Calu3 (cell line): ENCODE data around the gene STX4. TPM values are rescaled to one million over a fixed set of nuclear protein-coding genes. Genes with fewer than 3 reads are reported as not detected.

Experiments used
- BruUV-seq: library from RNA; stranded (reverse); fragments of 400-500 nt; replicated peaks from 2 replicates; lab custom pipeline; 2021; lab: Mats Ljungman, UMichigan
- CTCF ChIA-PET: fragments of 300-600 bp; sonication (Branson Sonifier 250); formaldehyde crosslinking; loops from one replicate; lab custom pipeline; 2022; ENCODE audit warnings: antibody characterized with exemption; lab: Charles Lee
- DNase-seq: peaks from one replicate; pipeline ENCODE4 v3.0.0; 2022
- H3K27ac Mint-ChIP-seq: one replicate; pipeline ENCODE4 v1.8.0; 2022; ENCODE audit warnings: mixed read lengths; ENCODE audit not compliant: unreplicated experiment
- H3K27me3 Mint-ChIP-seq: one replicate; pipeline ENCODE4 v1.8.0; 2022; ENCODE audit warnings: mixed read lengths; ENCODE audit not compliant: unreplicated experiment
- H3K36me3 Mint-ChIP-seq: one replicate; pipeline ENCODE4 v1.8.0; 2022; ENCODE audit warnings: mild to moderate bottlenecking, moderate library complexity, mixed read lengths; ENCODE audit not compliant: insufficient read depth, unreplicated experiment
- H3K4me1 Mint-ChIP-seq: one replicate; pipeline ENCODE4 v1.8.0; 2022; ENCODE audit warnings: mild to moderate bottlenecking, low read depth, mixed read lengths; ENCODE audit not compliant: unreplicated experiment
- H3K4me3 Mint-ChIP-seq: one replicate; pipeline ENCODE4 v1.8.0; 2022; ENCODE audit warnings: mild to moderate bottlenecking, low read depth, moderate library complexity, mixed read lengths; ENCODE audit not compliant: unreplicated experiment
- H3K9me3 Mint-ChIP-seq: one replicate; pipeline ENCODE4 v1.8.0; 2022; ENCODE audit warnings: low read depth, mixed read lengths; ENCODE audit not compliant: unreplicated experiment
- CTCF ChIP-seq: fragments of 200-600 bp; IDR thresholded peaks from one replicate; pipeline ENCODE4 v1.8.0; 2022; ENCODE audit warnings: antibody characterized with exemption; ENCODE audit not compliant: unreplicated experiment
- intact Hi-C: fragments of 100-400 bp; cut with micrococcal nuclease; formaldehyde crosslinking; loops from one replicate; pipeline ENCODE4 v1.10.0; 2022; ENCODE audit not compliant: unreplicated experiment
- total RNA-seq: library from RNA; stranded (reverse); gene quantifications from 2 replicates; pipeline ENCODE4 v1.2.3, GENCODE V29; 2022

The STX4 gene
- total RNA-seq, 1 experiment from 2014 or later, result 100 TPM

DNA sequence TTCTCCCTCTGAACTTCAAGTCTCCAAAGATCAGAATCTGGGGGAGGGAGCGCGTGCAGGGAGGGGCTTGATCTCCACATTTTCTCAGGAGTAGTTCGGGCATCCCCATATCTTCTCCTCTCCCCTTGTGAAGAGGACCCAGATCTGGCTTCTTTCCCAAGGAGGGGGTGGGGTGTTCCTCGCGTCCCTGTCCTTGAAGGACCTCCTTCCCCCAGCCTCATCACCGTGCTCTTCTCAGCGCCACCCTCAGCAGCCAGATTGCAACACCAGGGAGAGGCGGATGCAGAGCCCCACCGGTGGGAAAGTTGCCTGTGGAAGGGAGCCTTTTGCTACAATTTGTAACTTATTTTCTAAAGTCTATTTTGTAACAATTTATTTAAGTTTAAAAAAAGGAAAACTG, 49.7 kb downstream of the STX4 start:
- Mint-ChIP-seq H3K4me3 (no peak overlapping the region), H3K27ac (no peak overlapping the region), H3K9me3 (no peaks in the 10 kb centered on the region), H3K27me3 (no peaks in the 10 kb centered on the region), H3K36me3 (peaks cover 45% of the 10 kb centered on the region), H3K4me1 (no peaks in the 10 kb centered on the region)
- TF ChIP-seq CTCF, result no peak
- intact Hi-C loops, result no loop called here
- BruUV-seq, result no TSS peak
- DNase-seq, result no peak
- CTCF ChIA-PET, result no interaction called here

- TF ChIP-seq CTCF, result no peak
- no peaks in the 10 kb centered on the region for H3K9me3 Mint-ChIP-seq
- no peaks in the 10 kb centered on the region for H3K4me1 Mint-ChIP-seq
- intact Hi-C loops, result no loop called here
- peaks cover 45% of the 10 kb centered on the region for H3K36me3 Mint-ChIP-seq
- no peak overlapping the region for H3K4me3 Mint-ChIP-seq
- no TSS peak for BruUV-seq
- no peaks in the 10 kb centered on the region for H3K27me3 Mint-ChIP-seq
- no peak overlapping the region for H3K27ac Mint-ChIP-seq
- CTCF ChIA-PET, result no interaction called here
- DNase-seq, result no peak
These were observed 50.2 kb downstream of the STX4 start for GRCh38 chr16:31083556-31083955.

GRCh38 chr16:31083981-31084380, 50.6 kb downstream of the STX4 start:
- Mint-ChIP-seq H3K4me1 (no peaks in the 10 kb centered on the region), H3K27ac (no peak overlapping the region), H3K27me3 (no peaks in the 10 kb centered on the region), H3K9me3 (no peaks in the 10 kb centered on the region), H3K4me3 (no peak overlapping the region), H3K36me3 (peaks cover 43% of the 10 kb centered on the region)
- DNase-seq, result no peak
- intact Hi-C loops, result no loop called here
- CTCF ChIA-PET, result interaction anchor here (0.6 to 1.4 kb wide), 2 partner anchors 97 to 99 kb away, joined by 3 to 4 read pairs; partner anchors contain the start of gene HSD3B7
- no peak for TF ChIP-seq CTCF
- BruUV-seq, result no TSS peak

DNA sequence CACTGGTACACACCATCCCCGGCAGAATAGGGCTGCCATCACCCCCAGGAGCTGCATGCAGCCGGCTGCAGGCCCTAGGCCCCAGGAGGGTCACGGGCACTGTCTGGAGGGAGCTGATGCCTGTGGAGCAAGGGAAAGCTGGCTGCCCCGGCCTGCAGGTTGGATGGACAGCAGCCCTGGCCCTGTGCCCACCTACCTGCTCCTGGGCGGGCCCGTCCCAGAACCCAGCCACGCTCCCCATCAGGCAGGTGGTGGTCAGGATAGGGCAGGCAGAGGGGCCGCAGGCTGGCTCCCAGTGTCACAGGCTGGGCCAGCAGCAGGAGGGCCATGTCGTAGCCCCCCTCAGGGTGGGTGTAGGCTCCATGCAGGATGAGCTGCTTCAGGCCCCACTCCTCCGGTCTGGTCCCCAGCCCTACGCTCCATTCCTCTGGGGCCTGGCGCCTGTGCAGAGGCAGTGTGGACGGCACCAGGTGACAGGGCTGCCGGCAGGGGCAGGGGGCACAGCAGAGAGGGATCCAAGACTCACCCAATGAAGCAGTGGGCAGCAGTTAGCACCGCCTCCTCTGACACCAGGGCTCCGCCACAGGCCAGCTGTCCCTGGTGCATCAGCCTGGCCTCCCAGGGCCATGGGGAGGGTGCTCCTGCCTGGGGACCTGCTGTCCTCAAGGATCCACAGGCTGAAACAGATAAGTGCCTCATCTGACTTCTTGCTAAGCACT, 51.4 kb downstream of the STX4 start:
- H3K27me3 Mint-ChIP-seq, result no peaks in the 10 kb centered on the region
- CTCF ChIA-PET, result interaction anchor here (1.4 kb wide), 1 partner anchor 99 kb away, joined by 4 read pairs; the partner anchor contains the start of gene HSD3B7
- H3K36me3 Mint-ChIP-seq, result peaks cover 40% of the 10 kb centered on the region
- TF ChIP-seq CTCF, result no peak
- intact Hi-C loops, result no loop called here
- H3K4me3 Mint-ChIP-seq, result no peak overlapping the region
- H3K27ac Mint-ChIP-seq, result no peak overlapping the region
- BruUV-seq, result no TSS peak
- H3K9me3 Mint-ChIP-seq, result no peaks in the 10 kb centered on the region
- H3K4me1 Mint-ChIP-seq, result no peaks in the 10 kb centered on the region
- no peak for DNase-seq
